ENCODE measurements around the gene CHST3. TPM values are rescaled to one million over a fixed set of nuclear protein-coding genes. Genes with fewer than 3 reads are reported as not detected.
A peak's percentile ranks its signal among the peaks of the same experiment; 100 is the strongest.

Gene CHST3
- total and polyA plus RNA-seq, 9 of the 15 experiments (the other 6 are each of a cell fraction or from before 2014, with no cell fraction given) = 0.01 to 1.3 (median 0.15) TPM

- TF ChIP-seq MAZ (CRISPR knock-in tag; conservative IDR thresholded peaks at IDR 0.05 in 1 of 2, IDR thresholded peaks at IDR 0.05 in 1 of 2) (peak; percentile 18 to 85; a peak in 2 of 4 replicates), NRF1 (conservative IDR thresholded peaks at IDR 0.05 in 1 of 2, IDR thresholded peaks at IDR 0.05 in 1 of 2) (0 out of 4 replicates have a peak, but pooled peaks of 1 of the 2 experiments have one; percentile 17), ARNT (IDR thresholded peaks at IDR 0.05) (peak in 1 of 2 experiments; percentile 84; a peak in 1 of 4 replicates), MAFK (IDR thresholded peaks at IDR 0.05; ENCODE audit: low read length) (0 out of 2 replicates have a peak, but pooled peaks have one; percentile 3), RBM17 (IDR thresholded peaks at IDR 0.05; ENCODE audit: borderline replicate concordance, low read depth, low read length) (no peak), CTBP1 (IDR thresholded peaks at IDR 0.05; ENCODE audit: borderline replicate concordance) (peak; percentile 65), PATZ1 (CRISPR knock-in tag; IDR thresholded peaks at IDR 0.05; ENCODE audit: borderline replicate concordance) (no peak), UBTF (IDR thresholded peaks at IDR 0.05; ENCODE audit: borderline replicate concordance in 1 of 2, low read depth in 2 of 2, low read length in 2 of 2) (peak in 1 of 2 experiments; percentile 53; a peak in 1 of 4 replicates), HIVEP1 (CRISPR knock-in tag; IDR thresholded peaks at IDR 0.05) (peak; percentile 25; the same call in 1 of the 2 replicates), MXD1 (CRISPR knock-in tag; IDR thresholded peaks at IDR 0.05; ENCODE audit: borderline replicate concordance, poor library complexity, severe bottlenecking) (no peak), RBM14 (IDR thresholded peaks at IDR 0.05; ENCODE audit: borderline replicate concordance, insufficient read depth, low read depth, low read length) (no peak), TARDBP (IDR thresholded peaks at IDR 0.05) (0 out of 2 replicates have a peak, but pooled peaks have one; percentile 21), ARID3A (IDR thresholded peaks at IDR 0.05; ENCODE audit: borderline replicate concordance, low read depth, low read length) (0 out of 2 replicates have a peak, but pooled peaks have one; percentile 61), ZFX (CRISPR knock-in tag; IDR thresholded peaks at IDR 0.05) (peak; percentile 34; the same call in 1 of the 2 replicates), ZNF384 (IDR thresholded peaks at IDR 0.05; ENCODE audit: low read depth, low read length) (peak; percentile 60), RNF2 (IDR thresholded peaks at IDR 0.05) (peak; percentile 19; the same call in 1 of the 2 replicates), EHMT2 (IDR thresholded peaks at IDR 0.05) (no peak), FOXP1 (CRISPR knock-in tag; IDR thresholded peaks at IDR 0.05) (no peak), HMG20B (CRISPR knock-in tag; IDR thresholded peaks at IDR 0.05) (no peak)
These were observed 84.4 kb downstream of the CHST3 start (continued) for GRCh38 chr10:72048450-72049124.

Data from K562 (cell line).